ENCODE results near the gene CALM3.

The CALM3 gene

DNA sequence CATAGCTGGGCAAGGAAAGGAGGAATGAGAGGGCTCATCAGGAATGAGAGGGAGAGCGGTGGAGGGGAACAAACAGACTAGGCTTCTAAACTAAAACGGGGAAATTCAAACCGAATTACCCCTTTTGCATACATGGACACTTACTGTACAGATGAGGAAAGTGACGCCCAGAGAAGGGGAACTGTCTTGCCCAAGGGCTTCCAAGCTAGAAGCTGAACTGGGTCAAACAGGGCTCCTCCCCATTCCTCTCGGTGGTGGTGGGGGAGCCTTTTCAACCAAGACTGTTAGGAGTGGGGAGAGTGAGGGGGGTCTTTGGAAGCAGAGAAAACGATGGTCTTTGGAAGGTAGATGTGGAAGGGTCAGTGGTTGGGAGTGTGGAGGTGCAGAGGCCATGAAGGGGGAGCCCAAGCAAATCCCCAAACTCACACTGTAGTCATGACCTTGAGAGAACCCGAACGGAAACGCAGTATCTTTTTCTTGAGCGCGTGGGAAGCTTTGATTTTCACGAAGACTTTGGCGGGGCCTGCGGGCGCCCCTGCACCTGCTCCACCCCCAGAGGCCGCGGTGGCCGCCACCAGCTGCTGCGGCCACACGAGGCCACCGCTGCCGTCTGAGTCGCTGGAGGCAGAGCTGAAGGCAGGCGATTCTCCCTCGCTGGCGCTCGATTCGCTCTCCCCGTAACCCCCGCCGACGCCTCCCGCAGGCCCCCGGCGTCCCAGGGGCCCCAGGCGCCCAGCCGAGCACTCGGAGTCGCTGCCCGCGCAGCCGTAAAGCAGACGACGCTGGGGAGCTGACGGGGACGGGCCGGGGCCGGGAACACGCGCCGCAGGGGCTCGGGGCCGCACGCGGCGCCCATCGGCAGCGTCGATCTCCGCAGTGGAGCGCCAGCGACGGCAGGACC, 47.2 kb downstream of the CALM3 start:
- no peak for DNase-seq
- TF ChIP-seq POLR2A (IDR thresholded peaks at IDR 0.05; ENCODE audit: low read length), result no peak
- no peak for TF ChIP-seq GATA1 (IDR thresholded peaks at IDR 0.05; ENCODE audit: low read depth, low read length)

DNA sequence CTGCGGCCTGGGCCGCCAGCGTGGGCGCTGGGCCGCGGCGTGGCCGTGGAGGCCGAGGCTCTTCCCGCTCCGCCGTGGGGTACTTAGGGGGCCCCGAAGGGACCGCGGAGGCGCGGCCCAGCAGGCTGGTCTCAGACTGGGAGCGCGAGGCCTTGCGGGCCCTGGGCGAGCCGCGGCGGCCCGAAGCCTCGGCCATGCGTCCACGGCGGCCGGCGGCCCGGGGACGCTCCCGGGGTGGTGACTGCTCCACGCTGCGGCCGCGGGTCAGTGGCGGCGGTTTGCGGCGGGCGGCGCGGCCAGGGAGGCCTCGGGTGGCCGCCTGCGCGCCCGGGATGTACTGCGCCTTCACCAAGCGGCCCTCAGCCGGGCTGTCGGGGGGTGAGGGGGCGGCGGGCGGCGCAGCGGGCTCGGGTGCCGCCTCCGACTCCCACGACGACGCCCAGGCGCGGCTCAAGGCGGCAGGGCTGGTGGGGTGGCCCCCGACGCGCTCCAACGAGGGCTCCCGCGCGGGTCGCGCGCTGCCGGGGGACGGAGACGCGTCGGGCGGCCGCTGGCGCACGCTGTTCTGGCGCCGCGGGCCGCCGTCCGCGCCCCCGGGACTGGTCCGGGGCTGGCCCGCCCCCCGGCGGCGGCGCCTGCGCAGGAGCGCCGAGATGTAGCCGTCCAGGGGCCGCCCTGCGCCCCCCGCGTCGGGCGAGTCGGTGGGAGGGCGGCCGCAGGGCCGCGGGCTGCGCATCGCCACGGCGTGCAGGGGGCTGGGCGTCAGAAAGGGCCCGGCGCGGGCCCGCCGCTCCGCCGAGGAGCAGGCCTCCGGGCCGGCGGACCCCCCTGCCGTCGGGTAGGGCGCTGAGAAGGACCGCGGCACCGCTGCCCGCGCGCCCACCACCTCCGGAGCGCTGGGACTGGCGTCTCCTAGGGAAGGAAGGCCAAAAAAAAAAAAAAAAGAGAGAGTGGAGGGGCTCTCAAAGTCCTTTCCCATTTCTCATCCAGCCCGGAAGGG, 48.1 kb downstream of the CALM3 start:
- TF ChIP-seq POLR2A (IDR thresholded peaks at IDR 0.05; ENCODE audit: low read length) (no peak), GATA1 (IDR thresholded peaks at IDR 0.05; ENCODE audit: low read depth, low read length) (no peak)

DNA sequence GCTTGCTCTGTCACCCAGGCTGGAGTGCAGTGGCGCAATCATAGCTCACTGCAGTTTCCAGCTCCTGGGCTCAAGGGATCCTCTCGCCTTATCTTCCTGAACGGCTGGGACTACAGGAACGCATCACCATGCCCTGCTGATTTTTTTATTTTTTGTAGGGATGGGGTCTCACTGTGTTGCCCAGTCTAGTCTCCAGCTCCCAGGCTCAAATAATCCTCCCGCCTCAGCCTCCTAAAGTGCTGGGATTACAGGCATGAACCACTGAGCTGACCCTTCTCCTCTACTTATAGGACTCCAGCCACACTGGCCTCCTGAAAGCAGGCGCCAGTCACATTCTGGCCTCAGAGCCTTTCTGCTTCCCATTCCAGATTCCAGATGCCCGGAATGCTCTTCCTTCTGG, 49.3 kb downstream of the CALM3 start:
- DNase-seq, result no peak
- TF ChIP-seq POLR2A (IDR thresholded peaks at IDR 0.05; ENCODE audit: low read length) (no peak), GATA1 (IDR thresholded peaks at IDR 0.05; ENCODE audit: low read depth, low read length) (no peak)

More for the DNA sequence above, 48.1 kb downstream of the CALM3 start:
- no peak for DNase-seq

DNA sequence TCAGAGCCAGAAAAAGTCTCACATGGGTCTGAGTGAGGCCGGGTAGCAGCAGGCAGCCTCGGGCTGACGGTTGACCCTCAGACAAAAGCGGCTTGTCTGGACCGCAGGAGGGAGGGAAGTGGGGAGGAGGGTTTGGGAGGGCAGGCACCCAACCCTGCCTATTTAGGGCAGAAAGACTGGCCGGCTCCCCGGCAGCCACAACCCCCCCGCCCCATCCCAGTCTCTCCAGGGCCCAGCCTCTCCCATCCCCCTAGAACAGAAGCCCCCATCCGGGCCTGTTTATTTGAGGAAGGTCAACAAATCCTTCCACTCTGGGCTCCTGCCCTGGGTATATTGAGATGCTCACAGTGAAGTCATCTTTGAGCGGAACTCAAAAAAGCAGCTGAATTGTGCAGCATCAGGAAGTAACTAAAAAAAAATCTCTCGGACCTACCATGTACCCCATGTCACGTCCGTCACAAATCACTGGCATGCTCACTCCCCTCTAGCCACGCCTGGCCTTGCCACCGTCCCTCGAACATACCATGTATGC, 53.6 kb downstream of the CALM3 start:
- DNase-seq, result no peak
- TF ChIP-seq POLR2A (IDR thresholded peaks at IDR 0.05; ENCODE audit: low read length) (no peak), GATA1 (IDR thresholded peaks at IDR 0.05; ENCODE audit: low read depth, low read length) (no peak)

DNA sequence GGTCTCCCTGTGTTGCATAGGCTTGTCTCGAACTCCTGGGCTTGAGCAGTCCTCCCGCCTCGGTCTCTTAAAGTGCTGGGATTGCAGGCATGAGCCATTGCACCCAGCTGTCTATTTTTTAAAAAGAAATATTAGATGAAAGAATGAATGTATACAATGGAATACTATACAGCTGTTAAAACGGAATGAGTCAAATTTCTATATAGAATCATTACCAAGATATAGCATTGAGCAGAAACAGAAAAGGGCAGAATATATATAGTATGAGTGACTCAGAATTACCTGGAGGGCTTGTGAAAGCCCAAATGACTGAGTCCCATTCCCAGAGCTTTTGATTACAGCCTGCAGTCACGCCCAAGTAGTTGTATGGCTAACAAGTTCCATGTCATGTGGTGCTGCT, 55.4 kb downstream of the CALM3 start:
- DNase-seq, result no peak
- no peak for TF ChIP-seq POLR2A (IDR thresholded peaks at IDR 0.05; ENCODE audit: low read length)
- TF ChIP-seq GATA1 (IDR thresholded peaks at IDR 0.05; ENCODE audit: low read depth, low read length), result no peak

DNA sequence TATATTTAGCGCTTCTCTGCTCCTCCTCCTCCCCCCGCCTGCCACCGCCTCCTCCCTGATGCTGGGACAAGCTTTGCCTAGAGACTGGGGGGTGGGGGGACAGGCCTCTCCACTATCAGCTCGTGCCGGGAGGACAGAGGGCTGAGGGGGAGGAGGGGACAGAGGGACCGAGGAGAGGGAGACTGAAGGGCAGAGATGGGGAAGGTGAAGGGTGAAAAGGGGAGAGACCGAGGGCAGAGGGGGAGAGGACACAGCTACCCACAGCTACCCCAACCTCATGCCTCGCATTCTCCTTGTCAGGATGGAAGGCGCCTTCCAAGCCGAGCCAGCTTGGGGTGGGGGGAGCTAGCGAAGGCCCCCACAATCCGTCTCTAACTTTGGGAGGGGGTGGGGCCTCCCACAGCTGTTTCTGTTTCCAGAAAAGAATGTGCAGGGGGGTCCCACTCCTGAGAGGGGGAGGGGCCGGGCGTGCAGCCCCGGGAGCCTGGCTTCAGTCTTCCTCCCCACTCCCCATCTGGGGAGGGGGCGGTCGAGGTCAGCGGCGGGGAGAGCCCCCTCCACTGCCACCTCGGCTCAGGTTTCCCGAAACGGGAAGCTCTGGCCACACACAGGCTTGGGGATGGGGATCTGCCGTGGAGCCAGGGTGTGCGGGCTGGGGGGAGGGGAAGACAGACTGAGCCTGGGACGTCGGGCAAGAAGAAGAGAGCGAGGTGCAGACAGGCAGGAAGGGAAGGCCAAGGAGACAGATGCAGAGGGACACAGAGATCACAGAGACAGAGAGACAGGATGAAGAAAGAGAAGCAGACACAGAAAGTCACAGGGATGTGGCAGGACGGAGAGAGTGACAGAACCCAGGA, 58.2 kb downstream of the CALM3 start:
- no peak for TF ChIP-seq GATA1 (IDR thresholded peaks at IDR 0.05; ENCODE audit: low read depth, low read length)
- no peak for TF ChIP-seq POLR2A (IDR thresholded peaks at IDR 0.05; ENCODE audit: low read length)
- DNase-seq, result peak; percentile 35 to 42

DNA sequence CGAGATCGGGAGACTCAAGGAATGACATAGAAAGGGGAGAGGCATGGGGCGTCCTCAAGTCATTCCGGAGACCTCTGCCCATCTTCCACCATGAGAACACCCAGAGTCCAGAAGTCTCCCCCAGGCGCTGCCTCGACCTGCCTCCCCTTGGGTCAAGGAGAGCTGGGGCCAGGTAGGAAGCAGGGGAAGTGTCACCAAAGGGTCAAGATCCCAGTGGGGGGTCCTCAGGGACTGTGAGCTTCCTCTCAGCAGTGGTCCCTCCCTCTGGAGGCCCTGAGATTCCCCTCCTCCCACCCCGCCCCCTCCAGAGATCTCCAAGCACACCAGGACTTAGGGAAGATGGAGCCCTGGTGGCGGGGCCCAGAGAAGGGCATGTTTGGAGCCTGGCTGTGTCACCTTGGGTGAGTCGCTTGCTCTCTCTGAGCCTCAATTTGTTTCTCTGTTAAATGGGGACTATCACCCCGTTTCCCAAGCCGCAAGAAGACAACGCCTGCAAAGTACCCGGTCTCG, 58.9 kb downstream of the CALM3 start:
- TF ChIP-seq GATA1 (IDR thresholded peaks at IDR 0.05; ENCODE audit: low read depth, low read length) (no peak), POLR2A (IDR thresholded peaks at IDR 0.05; ENCODE audit: low read length) (no peak)
- peak in 1 of 2 experiments; percentile 35 for DNase-seq

Measured in erythroblast (primary cell).